ENCODE data around the gene CEACAM21.

The CEACAM21 gene

GRCh38 chr19:41595258-41595889 lies 19.4 kb downstream of the CEACAM21 start:
- DNase-seq (ENCODE audit: low spot score), result peak; percentile 75
- TF ChIP-seq CTCF (IDR thresholded peaks at IDR 0.05; ENCODE audit: extremely low read depth, missing control alignments), result peak; percentile 87

GRCh38 chr19:41595890-41596280 lies 19.9 kb downstream of the CEACAM21 start:
- TF ChIP-seq CTCF (IDR thresholded peaks at IDR 0.05; ENCODE audit: extremely low read depth, missing control alignments), result no peak

GRCh38 chr19:41597600-41598041 lies 21.7 kb downstream of the CEACAM21 start:
- peak; percentile 86 for DNase-seq (ENCODE audit: low spot score)
- TF ChIP-seq CTCF (IDR thresholded peaks at IDR 0.05; ENCODE audit: extremely low read depth, missing control alignments), result peak; percentile 81

More at GRCh38 chr19:41595890-41596280, 19.9 kb downstream of the CEACAM21 start:
- DNase-seq (ENCODE audit: low spot score), result no peak

- DNase-seq (ENCODE audit: low spot score), result no peak
- TF ChIP-seq CTCF (IDR thresholded peaks at IDR 0.05; ENCODE audit: extremely low read depth, missing control alignments), result no peak
Measured at GRCh38 chr19:41599175-41599966, 23.4 kb downstream of the CEACAM21 start.

- no peak for TF ChIP-seq CTCF (IDR thresholded peaks at IDR 0.05; ENCODE audit: extremely low read depth, missing control alignments)
- no peak for DNase-seq (ENCODE audit: low spot score)
Measured at GRCh38 chr19:41601771-41602170, 25.8 kb downstream of the CEACAM21 start.

- DNase-seq (ENCODE audit: low spot score), result no peak
- no peak for TF ChIP-seq CTCF (IDR thresholded peaks at IDR 0.05; ENCODE audit: extremely low read depth, missing control alignments)
Measured at GRCh38 chr19:41604831-41605230, 28.9 kb downstream of the CEACAM21 start.

GRCh38 chr19:41606215-41606837 lies 30.4 kb downstream of the CEACAM21 start:
- TF ChIP-seq CTCF (IDR thresholded peaks at IDR 0.05; ENCODE audit: extremely low read depth, missing control alignments), result no peak
- no peak for DNase-seq (ENCODE audit: low spot score)

All from GM20000 (cell line).